NCI-H2196 treated with DMSO at 0.1 percent for 48 hours (cell line): Measurements from ENCODE around the gene DNM1.

ENCODE experiments used
- DNase-seq: peaks from one replicate; lab custom pipeline; 2025; ENCODE audit not compliant: unreplicated experiment; lab: John Stamatoyannopoulos, UW

DNM1 gene

DNA sequence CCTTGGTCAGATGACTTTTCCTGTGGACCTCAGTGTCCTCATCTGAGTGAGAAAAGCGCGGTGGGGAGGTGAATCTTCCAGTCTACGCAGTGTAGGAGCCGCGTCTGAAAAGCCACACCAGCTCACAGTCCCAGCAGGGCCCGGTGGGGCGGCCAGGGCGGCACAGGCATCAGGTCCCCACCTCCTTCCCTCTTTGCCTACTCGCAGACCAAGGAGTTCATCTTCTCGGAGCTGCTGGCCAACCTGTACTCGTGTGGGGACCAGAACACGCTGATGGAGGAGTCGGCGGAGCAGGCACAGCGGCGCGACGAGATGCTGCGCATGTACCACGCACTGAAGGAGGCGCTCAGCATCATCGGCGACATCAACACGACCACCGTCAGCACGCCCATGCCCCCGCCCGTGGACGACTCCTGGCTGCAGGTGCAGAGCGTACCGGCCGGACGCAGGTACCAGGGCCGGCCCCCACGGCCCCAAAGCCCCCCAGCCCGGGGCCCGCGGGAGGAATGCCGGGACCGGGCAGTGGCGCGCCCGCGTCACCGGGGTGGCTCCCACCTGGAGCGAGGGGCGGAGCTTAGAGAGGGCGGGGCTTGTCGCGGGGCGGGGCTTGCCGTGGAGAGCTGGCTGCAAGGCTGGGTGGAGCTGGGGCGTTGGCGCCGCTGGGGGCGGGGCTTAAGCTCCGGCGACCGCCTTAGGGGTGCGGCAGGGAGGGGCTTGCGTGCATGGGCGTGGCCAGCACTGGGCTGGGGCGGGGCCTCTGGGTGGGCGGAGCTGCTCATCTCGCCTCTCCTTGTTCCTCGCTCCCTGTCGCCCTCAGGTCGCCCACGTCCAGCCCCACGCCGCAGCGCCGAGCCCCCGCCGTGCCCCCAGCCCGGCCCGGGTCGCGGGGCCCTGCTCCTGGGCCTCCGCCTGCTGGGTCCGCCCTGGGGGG is 47.0 kb downstream of the DNM1 start:
- DNase-seq: peak; percentile 69

DNA sequence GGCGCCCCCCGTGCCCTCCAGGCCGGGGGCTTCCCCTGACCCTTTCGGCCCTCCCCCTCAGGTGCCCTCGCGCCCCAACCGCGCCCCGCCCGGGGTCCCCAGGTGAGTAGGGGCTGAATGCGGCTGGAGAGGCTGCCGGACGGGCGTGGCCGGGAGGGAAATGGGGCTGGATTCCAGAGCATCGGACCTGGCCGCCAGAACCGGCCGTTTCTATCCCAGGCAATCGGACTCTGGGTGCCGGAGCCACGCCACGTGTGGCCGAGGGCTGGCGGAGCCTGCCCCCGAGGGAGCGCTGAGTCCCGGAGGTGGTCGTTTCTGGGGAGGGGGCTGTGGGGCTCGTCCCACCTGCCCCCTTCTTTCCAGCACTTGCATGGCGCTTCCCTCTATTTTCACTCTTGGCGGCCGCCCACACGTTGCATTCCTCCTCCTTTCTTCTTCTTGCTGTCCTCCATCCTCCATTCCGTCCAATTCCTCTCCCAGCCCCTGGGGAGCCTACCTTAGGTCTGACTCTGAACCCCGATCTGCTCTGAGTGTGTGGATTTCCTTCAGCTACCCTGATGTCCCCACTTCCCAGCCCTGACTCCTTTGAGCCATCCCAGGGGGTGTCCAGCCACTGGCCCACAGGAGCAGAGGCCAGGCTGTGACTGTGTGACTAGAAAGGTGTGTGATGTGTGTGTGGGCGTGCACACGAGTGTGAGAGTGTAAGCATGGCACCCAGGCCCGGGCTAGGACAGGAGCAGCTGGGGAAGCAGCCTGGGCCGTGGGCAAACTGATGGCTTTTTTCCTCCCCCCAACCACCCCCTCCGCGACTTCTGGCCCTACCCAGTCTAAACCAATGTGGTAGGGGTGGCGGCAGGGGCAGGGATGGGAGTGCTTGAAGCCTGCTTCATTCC is 47.9 kb downstream of the DNM1 start:
- no peak for DNase-seq

DNA sequence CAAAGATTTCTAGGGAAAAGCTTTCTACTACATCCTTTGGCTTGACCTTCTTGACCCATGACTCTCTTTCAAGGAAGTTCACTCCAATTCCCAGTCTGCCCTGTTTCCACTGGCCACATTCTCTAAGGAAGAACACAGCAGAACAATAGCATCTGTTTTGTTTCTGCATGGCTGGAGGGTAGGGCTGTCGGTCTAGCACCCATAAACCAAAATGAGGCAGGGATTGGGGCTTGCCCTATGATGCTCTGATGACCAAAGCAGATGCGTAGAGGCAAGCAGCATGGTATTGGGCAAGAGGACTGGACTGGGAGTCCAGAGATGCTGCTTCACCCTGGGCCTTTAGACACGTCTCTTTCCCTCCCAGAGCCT is 48.5 kb downstream of the DNM1 start:
- no peak for DNase-seq

DNA sequence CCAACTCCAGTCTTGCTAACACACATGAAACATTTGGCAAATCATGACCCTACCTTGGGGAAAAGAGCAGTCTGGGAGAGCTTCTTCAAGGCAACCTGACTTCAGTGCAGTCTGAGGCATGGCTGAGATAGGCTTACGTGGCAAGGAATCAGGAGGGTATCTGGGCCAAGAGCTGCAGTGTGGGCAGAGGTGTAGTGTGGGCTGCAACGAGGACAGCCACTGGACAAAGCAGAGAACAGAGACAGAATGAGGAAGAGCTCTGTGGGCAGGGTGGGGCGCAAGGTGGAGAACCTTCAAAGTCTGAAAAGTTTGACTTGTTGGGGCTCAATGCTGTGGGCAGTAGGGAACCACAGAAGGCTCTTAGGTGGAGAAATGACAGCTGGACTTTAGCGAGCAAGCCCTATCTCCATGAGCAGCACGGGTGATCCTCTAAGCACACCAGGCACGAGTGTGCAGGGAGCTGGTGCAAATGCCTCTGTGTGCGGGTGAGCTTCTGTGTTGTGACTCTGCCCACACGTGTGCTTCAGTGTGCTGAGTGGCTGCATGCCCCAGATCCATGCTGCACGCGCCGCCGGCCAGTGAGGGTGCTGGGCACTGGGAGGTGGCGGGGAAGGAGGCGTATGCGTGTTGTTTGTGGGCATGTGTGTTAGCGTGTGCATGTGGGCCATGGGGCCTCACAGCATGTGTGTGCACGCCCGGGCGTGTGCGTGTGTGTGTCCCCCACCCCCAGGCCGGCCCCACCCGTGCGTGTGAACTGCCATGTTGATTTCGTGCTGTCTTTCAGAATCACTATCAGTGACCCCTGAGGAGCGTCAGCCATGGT is 49.3 kb downstream of the DNM1 start:
- DNase-seq: no peak

DNA sequence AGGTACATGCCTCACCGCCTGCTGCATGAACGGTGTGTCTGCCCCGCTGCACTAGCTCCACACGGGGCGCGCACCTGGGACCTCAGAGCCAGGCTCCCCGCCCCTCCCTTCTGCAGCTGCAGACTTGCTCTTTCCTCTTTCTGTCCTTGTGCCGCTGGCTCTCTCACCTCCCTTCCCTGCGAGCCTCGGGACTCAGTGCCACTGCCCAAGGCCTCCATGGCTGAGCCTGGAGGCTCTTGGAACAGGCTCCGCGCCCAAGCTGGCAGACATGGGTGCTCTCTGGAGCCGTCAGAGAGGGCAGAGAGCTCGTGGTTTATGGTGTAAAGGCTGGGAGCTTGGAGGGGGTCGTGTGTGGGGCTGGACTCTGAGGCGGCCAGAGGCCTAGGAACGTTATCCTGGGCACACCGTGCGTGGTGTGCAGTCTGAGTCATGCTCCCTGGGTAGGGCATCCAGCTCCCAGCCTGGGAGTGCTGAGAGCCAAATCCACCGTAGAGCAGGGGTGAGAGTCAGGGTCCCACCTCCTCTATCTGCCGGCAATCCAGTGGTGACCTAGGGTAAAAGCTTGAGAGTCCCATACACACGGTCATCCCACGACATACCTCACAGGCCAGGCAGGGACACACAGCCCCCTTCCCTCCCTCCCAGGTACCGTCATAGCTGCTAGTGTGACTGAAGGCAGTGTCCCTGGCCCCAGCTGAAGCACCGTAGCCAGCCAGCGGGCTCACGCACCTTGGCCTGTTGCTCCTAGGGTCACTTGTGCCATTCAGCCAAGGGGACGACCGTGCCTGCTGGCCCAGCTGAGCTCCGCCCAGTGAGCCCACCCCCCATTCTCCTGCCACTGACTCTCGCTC is 50.2 kb downstream of the DNM1 start:
- DNase-seq: no peak

DNA sequence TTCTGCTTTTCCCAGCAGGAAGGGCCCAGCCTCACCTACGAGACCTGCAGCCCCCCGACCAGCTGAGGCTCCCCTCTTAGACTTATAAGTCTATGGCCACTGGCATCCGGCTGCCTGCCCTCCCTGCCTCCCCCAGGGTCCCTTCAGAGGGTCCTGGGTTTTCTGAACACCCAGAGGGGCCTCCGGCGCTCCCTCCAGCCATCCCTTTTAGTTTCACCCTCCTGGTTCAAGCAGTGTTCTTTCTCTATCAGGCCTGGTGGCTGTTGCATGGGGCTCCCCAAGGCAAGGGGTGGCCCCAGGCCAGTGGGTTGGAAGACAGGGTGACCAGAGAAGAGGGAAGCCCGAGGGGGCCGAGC is 50.8 kb downstream of the DNM1 start:
- DNase-seq: no peak

DNA sequence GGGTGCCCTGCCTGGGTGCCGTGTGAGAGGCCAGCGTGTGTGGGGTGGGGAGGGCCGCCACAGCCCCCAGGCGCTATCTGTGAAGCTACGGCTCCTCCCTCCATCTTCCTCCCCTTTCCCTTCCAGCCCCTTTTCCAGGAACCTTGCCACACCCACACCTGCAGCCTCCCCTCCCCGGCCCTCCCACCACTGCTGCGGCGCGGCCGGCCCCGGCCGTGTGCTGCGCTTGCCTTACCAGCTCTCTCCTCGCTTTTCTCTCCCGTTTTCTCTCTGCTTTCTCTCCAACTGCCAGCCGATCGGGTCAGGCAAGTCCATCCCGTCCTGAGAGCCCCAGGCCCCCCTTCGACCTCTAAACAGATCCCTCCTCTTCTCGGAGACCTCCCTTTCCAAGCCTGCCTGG is 51.2 kb downstream of the DNM1 start:
- no peak for DNase-seq

DNA sequence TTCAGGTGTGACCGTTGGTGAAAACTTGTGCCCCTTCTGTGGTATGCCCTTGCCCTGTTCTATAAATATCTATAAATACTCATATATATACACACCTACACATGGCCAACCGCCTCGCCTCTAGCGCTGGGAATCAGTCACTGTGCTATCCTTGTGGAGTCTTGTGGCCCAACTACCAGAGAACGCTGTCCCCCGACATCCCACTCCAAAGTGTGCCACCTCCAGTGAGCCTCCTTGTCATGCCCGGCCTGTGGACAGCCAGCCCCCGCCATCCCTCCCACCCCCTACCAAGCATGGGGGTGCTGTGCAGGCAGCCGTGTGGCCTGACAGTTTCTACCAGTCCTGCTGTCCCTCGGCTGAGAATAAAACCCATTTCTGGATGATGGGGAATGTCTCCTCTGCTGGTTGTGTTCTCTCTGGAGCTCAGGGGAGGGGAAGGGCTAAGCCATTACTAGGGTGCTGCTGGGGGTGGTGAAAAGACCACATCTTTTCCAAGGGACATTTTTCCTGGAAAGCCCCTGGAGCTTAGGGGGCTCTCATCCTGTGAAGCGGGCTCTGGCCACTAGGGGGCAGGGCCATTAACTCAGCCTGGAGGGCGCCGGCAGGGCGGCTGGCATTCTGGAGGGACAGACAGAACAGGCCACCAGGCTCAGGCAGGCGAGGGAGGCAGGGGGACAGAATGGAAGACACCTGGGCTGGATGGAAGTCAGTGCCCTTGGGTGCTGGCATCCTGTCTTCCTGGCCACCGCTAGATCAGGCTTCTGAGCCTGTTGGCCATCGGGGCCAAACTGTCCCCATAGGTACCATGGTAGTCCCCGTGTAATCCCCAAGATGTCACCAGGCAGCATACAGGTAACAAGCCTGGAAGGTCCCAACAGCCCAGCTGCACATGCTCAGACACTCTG is 51.9 kb downstream of the DNM1 start:
- no peak for DNase-seq

DNA sequence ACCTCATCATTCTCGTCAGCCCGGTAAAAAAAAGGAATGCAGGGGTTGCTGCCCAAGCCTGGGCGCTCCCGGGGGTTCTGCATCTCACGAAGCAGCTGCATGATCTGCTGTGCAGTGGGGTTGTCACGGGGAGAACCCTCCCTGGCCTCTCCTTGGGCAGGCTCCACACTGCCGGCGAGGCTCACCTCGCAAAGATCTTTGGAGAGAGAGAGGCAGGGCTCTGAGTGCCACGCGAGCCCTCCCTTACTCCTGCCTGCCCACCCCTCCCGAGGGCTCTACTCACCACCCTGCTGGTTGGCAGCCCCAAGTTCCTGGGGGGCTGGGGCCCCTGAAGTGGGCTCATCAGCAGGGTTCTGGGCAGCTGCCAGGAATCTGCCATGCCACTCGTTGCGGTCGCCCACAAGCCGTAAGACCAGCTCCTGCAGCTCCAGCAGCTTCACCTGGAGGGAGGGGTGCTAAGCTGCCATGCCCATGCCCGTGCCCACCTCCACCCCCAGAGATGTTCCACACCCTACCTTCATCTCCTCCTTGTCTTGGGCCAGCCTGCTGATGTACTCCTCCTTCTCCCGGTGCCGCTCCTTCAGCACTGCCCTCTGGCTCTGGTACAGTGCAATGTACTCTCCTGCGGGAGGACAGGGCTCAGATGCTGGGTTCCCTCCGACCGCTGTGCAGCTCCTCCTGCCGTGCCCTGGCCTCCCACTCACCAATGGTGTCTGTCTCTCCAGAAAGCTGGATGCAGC is 54.1 kb downstream of the DNM1 start:
- no peak for DNase-seq

DNA sequence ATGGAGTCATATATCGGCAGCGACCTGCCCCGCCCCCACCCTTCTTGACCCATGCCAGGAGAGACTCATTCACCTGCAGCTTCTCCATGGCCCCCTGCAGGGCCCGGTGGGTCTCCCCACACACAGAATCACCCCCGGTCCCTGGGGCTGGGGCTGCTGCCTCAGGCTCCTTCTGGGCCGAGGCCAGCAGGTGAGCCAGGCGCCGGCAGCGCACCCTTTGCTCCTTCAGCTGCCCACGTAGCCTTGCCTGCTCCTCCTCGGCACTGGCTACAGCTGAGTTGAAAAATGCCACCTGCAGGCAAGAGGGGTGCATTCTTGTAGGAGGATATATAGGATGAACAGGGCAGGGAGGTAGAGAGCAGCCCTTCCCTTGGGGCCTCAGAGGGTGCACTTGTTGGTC is 54.7 kb downstream of the DNM1 start:
- DNase-seq: no peak

DNA sequence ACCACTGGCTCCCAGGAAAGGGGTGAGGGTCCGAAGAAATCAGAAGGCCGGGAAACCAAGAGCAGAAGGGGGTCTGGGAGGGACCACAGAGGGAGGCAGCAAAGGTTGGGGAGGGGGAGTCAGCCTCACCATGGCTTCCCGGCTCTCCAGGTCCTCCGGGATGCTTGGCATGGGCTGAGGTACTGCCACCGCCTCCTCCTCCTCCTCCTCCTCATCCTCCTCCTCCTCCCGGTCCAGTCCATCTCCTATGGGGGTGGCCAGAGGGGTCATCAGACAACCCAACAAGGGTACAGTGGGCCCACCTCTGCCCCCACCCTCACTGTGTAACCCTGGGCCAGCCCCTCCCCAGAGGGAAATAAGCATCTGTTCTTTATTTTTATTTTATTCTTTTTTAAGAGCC is 55.1 kb downstream of the DNM1 start:
- DNase-seq: no peak

DNA sequence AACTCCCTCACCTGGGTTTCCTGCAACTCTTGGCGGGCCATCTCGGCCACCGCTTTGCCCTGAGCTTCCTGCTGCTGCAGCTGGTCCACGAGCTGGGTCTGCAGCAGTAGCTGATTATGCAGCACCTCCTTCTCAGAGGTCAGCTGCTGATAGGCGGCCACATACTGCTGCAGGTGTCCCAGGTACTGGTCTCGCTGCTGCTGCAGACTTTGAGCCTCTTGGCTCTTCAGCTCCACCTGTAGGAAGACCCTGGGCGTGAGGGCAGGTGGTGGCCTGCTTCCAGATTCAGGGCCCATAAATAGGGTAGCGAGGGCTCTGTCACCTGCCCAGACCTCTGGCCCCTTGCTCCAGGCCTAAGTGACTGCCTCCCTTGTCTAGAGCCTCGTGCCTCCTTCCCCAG is 56.0 kb downstream of the DNM1 start:
- DNase-seq: no peak

DNA sequence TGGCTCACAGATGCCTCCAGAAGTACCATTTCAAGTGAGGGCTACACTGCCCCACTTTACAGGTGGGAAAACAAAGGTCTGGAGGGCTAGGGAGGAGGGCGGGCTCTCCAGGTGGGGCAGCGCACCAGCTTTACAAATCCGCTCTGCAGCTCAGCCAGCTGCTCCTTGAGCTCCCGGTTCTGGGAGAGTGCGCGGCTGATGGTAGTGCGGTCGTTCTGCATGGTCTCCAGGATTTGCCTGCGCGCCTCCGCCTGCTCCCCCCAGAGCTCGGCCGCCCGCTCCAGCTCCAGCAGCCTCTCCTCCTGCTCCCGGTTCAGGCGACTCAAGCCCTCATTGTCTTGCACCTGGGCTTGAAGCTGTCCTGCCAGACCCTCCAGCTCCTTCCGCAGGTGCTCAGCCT is 57.2 kb downstream of the DNM1 start:
- no peak for DNase-seq

DNA sequence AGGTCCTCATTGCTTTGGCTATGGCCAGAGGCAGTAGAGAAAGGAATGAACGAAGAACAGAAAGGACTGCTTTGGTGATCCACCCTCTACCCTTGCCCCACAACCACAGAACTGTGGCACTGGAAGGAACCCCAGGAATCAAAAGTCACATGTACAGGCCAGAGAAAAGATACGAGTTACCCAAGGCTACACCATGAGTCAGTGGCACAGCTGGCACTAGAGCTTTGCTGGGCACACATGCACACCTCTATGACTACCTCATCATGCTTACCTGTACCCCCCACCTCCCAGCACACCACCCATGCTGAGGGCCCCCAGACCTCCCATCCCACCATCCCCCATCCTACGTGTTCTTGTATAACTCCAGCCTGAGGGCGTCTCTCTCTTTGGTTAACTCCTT is 59.5 kb downstream of the DNM1 start:
- DNase-seq: no peak

DNA sequence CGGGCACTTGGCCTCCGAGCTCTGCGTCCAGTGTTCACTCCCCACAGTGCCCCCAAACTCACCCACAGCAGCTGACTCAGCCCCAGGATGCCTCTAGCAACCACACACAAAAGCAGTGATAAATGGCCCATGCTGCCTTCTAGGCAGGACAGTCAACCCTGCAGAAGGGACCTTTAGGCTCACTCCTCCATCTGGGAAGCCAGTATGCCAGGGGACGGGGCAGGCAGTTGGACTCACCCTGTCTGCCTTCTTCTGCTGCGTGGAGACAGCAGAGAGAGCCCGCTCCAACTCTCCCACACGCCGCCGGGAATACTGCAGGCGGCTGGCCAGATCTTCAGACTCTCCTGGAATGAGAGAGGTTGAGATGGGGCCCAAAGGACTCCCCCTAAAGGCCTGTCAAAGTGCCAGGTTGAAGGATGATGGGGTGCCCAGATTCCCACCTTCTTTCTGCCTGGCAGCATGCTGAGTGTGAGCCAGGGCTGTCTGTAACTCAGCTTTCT is 62.2 kb downstream of the DNM1 start:
- DNase-seq: no peak

DNA sequence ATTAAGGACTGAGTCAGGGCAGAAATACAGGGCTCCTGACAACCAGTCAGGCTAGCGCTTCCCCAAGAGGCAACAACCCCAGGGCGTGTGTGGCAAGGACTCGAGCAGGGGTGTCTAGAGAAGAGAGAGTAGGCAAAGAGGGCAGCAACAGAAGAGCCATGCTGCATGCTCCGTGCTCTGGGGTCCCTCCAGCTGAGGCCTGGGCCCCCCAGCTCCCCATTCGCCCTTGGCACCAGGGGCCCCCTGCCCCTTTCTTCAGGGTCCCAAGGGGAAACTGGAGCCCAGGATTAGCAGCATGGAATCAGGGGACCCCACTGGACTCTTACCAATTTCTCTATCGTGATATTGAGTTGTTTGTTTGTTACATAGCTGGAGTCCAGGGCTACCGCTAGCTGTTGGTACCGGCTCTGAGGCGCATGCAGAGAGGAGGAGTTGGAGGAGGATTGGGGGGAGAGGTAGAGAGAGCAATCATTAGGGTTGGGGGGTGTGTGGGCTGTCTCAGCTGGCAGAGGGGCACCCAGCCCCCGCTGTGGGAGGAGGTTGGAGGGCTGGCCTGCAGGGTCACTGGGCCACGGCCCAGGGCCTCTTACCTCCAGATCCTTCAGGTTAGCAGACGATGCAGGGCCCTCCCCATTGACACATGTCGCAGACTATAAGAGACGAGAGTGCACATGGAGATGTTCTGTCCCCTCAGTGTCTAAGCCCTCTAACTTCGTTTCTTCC is 63.9 kb downstream of the DNM1 start:
- no peak for DNase-seq

DNA sequence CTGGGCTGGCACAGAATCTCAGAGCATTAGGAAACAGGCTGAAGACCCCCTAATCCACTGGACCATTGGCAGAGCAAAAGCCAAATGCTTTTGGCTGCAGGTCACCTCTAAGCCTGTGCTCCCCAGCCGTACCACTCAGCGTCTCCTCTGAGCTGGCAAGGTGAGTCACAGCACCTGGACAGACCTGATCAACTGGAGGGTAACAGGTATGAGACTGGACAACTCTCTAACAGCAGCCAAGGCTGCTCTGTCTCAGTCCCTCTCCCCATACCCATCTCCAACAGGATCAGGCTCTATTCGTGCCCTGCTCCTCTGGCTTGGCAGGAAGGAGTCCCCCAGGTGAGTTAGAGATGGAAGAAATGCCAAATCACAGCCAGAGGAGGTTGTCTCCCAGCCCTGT is 67.9 kb downstream of the DNM1 start:
- no peak for DNase-seq

DNA sequence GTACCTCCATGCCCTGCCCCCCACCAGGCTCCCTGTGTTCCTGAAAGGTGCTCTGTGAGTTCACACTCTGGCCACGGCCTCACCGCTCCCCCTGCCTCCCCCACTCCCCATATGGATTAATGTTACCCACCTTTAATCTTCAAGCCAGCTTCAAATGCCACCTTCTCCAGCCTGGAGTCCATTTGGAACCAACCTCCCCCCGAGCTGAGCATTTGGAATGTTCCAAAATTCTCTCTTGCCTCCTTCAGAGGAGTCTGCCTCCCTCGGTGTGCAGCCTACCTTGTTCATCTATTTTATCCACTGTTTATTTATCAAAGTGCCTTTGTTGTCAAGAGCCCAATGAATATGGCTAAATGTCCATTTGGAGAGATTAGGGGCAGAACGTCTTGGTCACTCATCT is 68.3 kb downstream of the DNM1 start:
- no peak for DNase-seq
